ENCODE results near the gene GPR143. TPM values are rescaled to one million over a fixed set of nuclear protein-coding genes. Genes with fewer than 3 reads are reported as not detected.

GPR143 gene
- total RNA-seq, 1 donor from 2014 or later: 3.0 TPM

DNA sequence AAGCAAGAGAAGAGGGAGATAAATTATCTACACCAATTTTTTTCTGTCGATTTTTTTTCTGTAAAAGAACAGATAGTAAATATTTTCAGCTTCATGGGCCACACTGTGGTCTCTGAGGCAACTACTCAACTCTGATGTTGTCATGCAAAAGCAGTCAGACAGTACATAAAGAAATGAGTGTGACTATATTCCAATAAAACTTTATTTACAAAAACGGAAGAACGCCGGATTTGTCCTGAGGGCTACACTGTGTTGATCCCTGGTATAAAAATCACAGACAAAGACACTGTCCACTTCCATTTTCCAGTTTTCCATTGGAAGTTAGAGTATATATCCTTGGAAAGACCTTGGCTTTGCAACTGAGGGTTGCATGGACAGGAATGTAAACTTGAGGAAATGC, 18.0 kb downstream of the GPR143 start:
- Mint-ChIP-seq H3K4me1 (ENCODE audit: low read depth, unreplicated experiment) (peaks cover 19% of the 10 kb centered on the region), H3K9me3 (ENCODE audit: unreplicated experiment) (no peaks in the 10 kb centered on the region), H3K4me3 (ENCODE audit: unreplicated experiment) (no peak overlapping the region), H3K27me3 (ENCODE audit: low read depth, unreplicated experiment) (no peaks in the 10 kb centered on the region), H3K36me3 (ENCODE audit: low read depth, unreplicated experiment) (no peaks in the 10 kb centered on the region), H3K27ac (ENCODE audit: unreplicated experiment) (no peak overlapping the region)
- H4K20me1 ChIP-seq (ENCODE audit: insufficient read depth, low read length): no peaks in the 10 kb centered on the region
- no peak overlapping the region for H3K9ac ChIP-seq (ENCODE audit: low read length)
- no peak overlapping the region for H2AFZ ChIP-seq (ENCODE audit: low read depth, low read length)
- no peaks in the 10 kb centered on the region for H3K36me3 ChIP-seq (ENCODE audit: insufficient read depth, low read length)
- H3K27me3 ChIP-seq (ENCODE audit: insufficient read depth, low read length): no peaks in the 10 kb centered on the region
- no peaks in the 10 kb centered on the region for H3K9me3 ChIP-seq (ENCODE audit: insufficient read depth, low read depth, low read length)
- FAIRE-seq (no peak), DNase-seq (ENCODE audit: low read depth) (no peak)
- H3K27ac ChIP-seq (ENCODE audit: low read depth, low read length): no peak overlapping the region
- H3K4me1 ChIP-seq (ENCODE audit: insufficient read depth, low read length): peaks cover 14% of the 10 kb centered on the region
- no peaks in the 10 kb centered on the region for H3K79me2 ChIP-seq (ENCODE audit: insufficient read depth, low read length)
- no peak for TF ChIP-seq EZH2 (IDR thresholded peaks at IDR 0.05; ENCODE audit: insufficient read depth, low read length)
- TF ChIP-seq, protein P1, sequence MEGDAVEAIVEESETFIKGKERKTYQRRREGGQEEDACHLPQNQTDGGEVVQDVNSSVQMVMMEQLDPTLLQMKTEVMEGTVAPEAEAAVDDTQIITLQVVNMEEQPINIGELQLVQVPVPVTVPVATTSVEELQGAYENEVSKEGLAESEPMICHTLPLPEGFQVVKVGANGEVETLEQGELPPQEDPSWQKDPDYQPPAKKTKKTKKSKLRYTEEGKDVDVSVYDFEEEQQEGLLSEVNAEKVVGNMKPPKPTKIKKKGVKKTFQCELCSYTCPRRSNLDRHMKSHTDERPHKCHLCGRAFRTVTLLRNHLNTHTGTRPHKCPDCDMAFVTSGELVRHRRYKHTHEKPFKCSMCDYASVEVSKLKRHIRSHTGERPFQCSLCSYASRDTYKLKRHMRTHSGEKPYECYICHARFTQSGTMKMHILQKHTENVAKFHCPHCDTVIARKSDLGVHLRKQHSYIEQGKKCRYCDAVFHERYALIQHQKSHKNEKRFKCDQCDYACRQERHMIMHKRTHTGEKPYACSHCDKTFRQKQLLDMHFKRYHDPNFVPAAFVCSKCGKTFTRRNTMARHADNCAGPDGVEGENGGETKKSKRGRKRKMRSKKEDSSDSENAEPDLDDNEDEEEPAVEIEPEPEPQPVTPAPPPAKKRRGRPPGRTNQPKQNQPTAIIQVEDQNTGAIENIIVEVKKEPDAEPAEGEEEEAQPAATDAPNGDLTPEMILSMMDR (IDR thresholded peaks at IDR 0.05; ENCODE audit: insufficient read depth, low read depth, low read length): no peak
- H3K4me2 ChIP-seq (ENCODE audit: low read length): no peak overlapping the region
- no peak overlapping the region for H3K4me3 ChIP-seq (ENCODE audit: insufficient read depth, low read depth, low read length)

DNA sequence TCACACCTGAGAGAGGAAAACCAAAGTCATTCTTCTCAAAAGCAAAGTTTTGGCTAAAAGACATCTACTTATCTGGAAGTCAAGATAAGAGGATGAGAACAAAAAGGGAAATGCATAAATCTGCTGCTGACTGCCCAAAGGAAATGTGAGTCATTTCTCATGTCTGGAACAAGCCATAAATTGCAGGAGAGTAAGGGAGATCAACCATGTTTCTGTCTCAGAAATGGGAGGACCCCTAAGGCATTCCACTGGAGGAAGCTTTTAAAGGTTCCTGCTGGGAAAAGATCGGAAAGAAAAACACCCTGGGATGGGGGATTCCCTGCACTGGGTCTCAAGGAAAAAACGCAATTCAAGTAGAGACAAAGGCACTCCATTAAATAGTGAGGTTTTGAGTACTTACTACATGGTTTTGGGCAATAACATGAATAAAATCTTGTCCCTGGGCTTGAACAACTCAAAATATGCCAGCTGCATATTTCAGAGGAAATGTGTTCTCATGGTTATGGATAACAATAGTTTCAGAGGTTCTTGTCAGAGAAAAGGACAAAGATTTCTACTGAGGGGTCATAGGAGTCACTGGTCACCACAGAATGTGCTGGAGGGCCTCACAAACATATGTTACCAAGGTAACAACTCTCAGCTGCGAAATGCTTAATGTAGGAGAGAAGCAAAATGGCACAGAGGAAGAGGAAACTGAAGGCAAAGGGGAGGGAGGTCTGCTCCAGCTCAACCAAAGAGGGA, 19.3 kb downstream of the GPR143 start:
- Histone ChIP-seq H4K20me1 (ENCODE audit: insufficient read depth, low read length) (no peaks in the 10 kb centered on the region), H3K9me3 (ENCODE audit: insufficient read depth, low read depth, low read length) (no peaks in the 10 kb centered on the region), H2AFZ (ENCODE audit: low read depth, low read length) (peak overlapping the region; percentile 9), H3K27ac (ENCODE audit: low read depth, low read length) (peak overlapping the region; percentile 54), H3K4me2 (ENCODE audit: low read length) (peak overlapping the region; percentile 45), H3K4me3 (ENCODE audit: insufficient read depth, low read depth, low read length) (no peak overlapping the region), H3K9ac (ENCODE audit: low read length) (peak overlapping the region; percentile 29), H3K4me1 (ENCODE audit: insufficient read depth, low read length) (peaks cover 14% of the 10 kb centered on the region), H3K79me2 (ENCODE audit: insufficient read depth, low read length) (no peaks in the 10 kb centered on the region), H3K27me3 (ENCODE audit: insufficient read depth, low read length) (no peaks in the 10 kb centered on the region), H3K36me3 (ENCODE audit: insufficient read depth, low read length) (no peaks in the 10 kb centered on the region)
- TF ChIP-seq, protein P1 (IDR thresholded peaks at IDR 0.05; ENCODE audit: insufficient read depth, low read depth, low read length): no peak
- no peak for TF ChIP-seq EZH2 (IDR thresholded peaks at IDR 0.05; ENCODE audit: insufficient read depth, low read length)
- peak; percentile 93 for FAIRE-seq
- Mint-ChIP-seq H3K9me3 (ENCODE audit: unreplicated experiment) (no peaks in the 10 kb centered on the region), H3K27ac (ENCODE audit: unreplicated experiment) (peak overlapping the region; percentile 98), H3K27me3 (ENCODE audit: low read depth, unreplicated experiment) (no peaks in the 10 kb centered on the region), H3K36me3 (ENCODE audit: low read depth, unreplicated experiment) (no peaks in the 10 kb centered on the region), H3K4me1 (ENCODE audit: low read depth, unreplicated experiment) (peaks cover 19% of the 10 kb centered on the region), H3K4me3 (ENCODE audit: unreplicated experiment) (no peak overlapping the region)
- DNase-seq (ENCODE audit: low read depth): peak; percentile 77

Measured in astrocyte (in vitro differentiated cells and primary cell).